GM21360 (cell line): ENCODE results near the gene AP3D1.
A peak's percentile ranks its signal among the peaks of the same experiment; 100 is the strongest.
"Not testable (repeated sequence)": the region's sequence is repeated elsewhere in the genome, so short reads cannot be mapped to it uniquely, and the experiment has no call there.

ENCODE experiments used
- ATAC-seq: cut with Tn5 transposase; IDR thresholded peaks from one replicate; pipeline ENCODE4 v1.9.1; 2021; ENCODE audit warnings: mild to moderate bottlenecking, moderate library complexity; ENCODE audit not compliant: unreplicated experiment

AP3D1 gene

DNA sequence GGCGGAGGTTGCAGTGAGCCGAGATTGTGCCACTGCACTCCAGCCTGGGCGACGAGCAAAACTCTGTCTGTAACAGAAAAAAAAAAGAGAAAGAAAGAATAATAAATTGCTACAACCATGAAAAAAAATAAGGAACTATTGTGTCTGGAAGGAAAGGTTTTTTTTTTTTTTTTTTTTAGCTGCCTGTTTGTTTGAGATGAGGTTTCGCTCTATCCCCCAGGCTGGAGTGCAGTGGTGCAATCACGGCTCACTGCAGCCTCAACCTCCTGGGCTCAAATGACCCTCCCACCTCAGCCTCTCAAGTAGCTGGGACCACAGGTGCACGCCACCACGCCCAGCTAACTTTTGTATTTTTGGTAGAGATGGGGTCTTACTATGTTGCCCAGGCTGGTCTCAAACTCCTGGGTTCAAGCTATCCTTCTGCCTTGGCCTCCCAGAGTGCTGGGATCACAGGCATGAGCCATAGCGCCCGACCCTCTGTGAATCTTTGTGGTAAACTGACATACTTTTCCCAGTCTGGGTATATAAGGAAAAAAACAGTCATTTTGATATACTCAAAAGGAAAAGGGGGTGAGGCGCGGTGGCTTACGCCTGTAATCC, 59.3 kb downstream of the AP3D1 start:
- not testable (repeated sequence) for ATAC-seq

DNA sequence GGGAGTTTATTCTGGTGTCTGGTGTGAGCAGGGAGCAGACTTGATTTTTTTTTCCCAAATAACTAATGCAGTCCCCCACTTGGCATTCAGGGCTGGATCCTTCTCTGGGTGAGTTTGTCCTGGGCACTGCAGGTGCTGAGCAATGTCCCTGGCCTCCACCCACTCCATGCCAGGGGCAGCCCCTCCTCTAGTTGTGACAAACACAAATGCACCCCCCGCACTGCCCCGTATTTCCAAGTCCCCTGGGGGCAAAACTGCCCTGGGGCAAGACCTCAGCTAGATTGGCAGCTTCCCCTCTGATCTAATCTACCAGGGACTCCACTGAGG, 61.7 kb downstream of the AP3D1 start:
- no peak for ATAC-seq

DNA sequence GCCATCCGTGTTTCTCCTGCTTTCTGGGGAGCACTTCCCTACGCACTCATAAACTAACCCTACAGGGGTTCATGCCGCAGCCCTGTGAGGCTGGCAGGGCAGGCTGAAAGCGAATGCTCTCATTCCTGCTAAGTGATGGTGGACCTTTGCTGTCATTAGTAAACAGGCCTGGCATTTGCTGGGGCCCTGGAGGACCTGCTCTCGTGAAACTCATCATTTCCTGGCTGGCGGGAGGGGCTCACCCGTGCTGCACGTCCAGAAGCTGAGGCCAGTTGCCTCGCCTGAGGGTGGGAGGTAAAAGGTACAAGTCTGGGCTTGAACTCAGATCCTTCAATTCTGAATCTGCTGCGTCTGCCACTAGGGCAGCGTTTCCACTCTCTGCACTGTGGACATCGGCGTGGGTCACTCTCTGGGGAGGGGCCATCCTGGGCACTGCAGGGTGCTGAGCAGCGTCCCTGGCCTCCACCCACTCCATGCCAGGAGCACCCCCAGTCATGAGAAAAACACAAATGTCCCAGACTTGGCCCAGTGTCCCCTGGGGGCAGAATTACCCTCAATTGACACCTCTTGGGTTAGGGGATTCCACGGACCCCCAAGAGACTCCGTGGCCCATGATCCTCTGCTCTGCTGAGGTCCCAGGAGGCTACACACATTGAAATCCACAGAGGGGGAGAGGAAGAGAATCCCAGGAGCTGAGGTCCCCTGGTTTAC, 62.2 kb downstream of the AP3D1 start:
- no peak for ATAC-seq

DNA sequence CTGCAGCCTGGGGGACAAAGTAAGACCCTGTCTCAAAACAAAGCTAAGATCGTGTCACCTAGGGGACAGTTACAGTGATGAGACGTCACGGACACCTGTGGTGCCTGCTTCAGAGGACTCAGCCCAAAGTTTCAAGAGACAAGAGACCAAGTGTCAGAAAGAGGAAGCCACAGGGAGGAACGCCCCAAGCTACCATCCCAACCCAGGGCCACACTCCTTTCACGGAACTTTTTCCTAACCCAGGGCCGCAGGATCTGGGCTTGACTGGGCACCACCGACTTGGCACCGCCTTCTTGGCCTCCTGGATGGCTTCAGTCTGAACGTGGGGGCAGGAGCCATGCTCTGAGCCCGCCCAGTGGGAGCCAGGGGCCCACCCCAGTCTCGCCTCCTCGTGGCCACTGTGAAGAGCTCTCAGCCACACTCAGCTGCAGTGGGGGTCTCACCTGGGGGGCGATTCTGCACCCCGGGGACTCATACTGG, 63.7 kb downstream of the AP3D1 start:
- ATAC-seq: no peak

DNA sequence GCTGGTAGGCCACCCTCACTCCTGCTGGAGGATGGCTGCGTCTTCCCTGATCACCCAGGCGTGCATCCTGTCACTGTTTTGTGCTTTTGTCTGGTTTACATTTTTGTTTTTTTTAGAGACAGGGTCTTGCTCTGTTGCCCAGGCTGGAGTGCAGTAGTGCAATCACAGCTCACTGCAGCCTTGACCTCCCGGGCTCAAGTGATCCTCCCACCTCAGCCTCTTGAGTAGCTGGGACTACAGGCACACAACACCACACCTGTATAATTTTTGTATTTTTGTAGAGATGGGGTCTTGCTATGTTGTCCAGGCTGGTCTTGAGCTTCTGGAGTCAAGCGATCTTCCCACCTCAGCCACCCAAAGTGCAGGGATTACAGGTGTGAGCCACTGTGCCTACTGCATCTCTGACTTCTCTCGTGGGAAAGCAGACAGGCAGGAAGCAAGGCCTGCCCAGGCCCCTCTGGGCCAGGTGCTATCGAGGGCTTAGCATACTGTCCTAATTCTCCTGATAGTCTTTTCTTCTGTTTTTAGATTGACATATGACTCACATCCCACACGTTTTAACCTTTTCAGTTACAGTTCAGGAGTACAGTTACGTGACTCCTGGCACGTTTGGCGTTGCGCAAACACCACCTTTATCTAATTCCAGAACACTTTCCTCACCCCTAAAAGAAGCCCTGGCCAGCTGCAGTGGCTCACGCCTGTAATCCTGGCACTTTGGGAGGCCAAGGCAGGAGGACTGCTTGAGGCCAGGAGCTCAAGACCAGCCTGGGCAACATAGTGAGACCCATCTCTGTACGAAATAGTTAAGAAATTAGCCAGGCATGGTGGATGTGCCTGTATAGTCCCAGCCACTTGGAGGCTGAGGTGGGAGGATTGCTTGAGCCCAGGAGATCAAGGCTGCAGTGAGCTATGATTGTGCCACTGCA, 64.4 kb downstream of the AP3D1 start:
- ATAC-seq: not testable (repeated sequence)

DNA sequence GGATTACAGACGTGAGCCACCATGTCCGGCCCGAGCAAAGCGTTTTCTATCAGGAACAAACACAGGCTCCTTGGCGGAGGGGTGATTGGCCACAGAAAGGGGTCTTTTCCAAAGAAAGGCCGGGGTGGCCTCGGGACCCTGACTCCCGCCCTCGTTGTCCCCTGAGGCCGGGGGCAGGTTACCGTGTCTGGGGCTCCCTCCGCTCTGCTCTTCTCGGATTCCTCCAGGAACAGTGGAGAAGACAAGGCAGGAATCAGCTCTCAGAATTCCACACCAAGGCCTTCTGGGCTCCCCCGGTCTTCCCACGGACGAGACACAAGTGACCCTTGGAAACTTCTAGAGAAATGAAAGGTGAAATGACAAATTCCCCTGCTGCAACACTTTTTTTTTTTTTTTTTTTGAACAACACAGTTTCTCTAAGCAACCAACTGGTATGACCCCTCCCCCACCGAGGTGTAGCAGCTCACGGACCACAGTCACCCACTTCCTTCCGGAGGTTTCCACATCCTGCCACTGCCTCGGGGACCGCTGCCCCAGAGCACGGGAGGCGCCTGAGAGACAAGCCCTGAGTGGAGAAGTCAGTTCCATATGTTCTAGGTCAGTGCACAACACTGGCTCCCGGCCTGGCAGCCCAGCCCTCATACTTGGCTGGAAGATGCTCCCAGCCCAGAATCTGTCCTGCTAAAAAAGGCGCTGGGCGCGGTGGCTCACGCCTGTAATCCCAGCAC, 66.2 kb downstream of the AP3D1 start:
- peak; percentile 27 for ATAC-seq

DNA sequence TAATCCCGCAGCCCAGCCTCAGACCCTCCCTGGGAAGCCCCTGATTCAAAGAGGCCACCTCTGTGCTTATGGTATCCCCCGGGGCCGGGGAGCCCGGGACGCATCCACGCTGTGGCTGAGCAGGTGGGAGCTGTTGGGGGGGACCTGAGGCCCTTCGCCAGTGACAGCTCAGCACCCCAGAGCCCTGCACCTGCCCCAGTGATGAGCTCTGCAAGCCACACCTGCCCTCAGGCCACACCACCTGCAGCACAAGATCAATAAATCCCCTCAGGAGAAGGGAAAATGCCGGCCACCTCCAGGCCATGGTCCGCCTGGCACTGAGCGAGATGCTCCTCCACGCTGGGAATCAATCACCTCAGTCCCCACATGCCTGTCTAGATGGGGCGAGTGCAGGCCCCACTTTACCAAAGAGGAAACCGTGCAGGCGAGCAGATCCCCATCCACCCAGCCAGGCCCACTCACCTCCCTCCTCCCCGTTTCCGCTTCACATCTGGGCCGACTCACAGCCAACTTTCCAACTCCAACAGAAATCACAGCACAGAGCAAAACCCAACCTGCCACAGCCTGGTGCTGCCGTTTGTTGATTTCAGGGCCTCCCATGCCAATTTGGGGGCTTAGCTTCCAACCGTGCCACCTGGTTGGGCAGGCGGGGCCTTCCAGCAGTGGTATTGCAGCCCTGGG, 68.1 kb downstream of the AP3D1 start:
- ATAC-seq: no peak

DNA sequence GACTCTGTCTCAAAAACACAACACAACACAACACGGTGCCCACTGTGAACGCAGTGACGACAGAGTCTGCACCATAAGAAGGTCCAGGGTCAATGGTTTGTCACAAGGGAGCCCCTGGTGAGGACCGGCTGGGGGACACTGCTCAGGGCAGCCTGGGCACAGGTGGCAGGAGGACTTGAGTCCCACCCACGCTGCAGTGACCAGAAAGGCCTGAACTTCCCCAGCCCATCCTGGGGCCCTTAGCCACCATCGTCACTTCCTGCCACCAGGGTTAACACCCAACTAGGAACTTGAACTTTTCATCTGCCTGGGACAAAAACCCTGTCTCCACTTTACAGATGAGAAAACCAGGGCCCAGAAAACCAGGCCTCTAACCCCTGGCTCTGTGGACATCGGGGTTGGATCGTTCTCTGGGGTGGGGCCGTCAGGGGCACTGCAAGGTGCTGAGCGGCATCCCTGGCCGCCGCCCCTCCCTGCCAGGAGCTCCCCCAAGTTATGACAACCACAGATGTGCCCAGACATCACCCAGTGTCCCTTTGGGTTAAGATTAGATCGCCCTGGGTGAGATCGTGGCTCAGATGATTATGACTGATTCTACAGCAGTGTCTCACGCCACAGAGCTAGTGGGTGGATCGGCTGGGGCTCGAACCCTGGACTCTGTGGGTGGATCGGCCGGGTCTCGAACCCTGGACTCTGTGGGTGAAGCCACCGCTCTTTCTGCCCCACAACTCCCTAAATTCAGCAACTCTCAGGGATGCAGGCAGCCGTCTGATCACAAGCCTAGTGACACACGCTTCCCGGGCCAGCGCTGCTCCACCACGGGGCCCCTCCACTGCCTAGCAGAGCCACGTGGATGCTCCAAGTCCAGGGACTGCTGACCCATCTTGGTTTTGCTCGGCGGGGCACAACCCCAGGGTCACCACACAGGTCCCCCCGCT, 69.2 kb downstream of the AP3D1 start:
- no peak for ATAC-seq

DNA sequence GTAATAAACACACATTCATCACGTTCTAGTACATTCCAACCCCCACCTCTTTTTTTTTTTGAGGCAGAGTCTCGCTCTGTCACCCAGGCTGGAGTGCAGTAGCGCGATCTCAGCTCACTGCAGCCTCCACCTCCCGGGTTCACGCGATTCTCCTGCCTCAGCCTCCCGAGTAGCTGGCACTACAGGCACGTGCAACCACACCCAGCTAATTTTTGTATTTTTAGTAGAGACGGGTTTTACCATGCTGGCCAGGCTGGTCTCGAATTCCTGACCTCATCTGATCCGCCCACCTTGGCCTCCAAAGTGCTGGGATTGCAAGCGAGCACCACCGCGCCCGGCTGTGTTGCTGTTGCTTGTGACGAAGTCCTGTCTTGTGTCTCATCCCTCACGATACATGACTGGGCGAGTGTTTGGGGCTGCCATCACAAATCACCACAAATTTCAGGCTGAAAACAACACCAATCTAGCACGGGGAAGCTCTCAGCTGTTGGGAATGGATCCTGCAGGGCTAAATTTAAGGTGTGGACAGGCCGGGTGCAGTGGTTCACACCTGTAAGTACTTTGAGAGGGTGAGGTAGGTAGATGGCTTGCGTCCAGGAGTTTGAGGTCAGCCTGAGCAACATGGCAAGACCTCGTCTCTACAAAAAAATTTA, 70.9 kb downstream of the AP3D1 start:
- ATAC-seq: no peak

DNA sequence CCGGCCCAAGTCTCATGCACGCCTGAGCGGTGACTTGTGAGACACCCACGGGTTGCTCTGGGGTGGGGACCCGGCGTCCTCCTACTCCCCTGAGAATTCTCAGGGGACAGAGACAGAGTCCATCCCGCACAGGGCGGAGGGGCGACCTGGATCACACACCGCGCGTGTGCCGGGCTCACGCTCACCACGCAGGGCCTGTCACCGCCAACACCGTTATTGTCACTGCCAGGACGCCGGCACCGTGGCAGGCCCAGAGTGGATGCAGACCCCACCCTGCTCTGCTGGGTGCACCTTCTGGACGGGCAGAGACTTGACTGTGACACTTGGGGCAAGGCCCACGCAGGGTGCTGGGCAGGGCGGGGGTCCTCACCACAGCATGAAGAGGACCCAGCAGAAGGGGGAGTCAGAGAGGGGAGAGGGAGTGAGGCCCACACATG, 71.5 kb downstream of the AP3D1 start:
- no peak for ATAC-seq

DNA sequence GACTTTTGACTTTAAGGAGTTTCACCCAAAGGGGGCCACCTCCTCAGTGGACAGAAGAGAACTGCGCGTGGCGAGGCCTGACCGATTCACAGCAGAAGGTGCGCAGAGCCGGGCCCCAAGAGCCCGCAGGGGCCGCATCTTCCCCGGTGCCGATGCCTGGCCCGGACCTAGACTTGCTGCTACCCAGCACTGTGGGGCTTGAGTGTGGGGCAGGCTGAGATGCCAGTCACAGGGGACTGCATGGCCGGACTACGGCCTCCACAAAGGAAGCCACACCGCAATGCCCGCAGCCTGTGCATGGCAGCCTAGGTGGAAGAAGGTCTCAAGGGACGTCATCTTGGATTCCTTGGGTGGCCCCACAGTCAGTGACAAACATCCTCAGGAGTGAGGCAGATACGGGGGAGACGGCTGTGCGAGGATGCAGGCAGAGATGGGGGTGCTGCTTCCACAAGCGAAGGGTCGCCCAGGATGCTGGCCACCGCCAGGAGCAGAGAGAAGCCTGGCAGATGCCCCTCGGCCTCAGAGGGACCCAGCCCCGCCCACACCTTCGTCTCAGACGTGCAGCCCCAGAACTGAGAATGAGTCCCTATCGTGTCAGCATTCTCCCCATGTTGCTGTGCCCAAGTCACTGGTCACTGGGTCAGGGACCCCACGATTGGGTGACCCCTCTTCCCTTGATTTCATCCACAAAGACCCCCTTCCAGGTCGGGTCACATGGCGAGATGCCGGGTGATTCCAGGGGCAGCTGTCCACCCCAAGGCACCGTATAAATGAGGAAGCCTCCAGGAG, 72.1 kb downstream of the AP3D1 start:
- ATAC-seq: no peak

DNA sequence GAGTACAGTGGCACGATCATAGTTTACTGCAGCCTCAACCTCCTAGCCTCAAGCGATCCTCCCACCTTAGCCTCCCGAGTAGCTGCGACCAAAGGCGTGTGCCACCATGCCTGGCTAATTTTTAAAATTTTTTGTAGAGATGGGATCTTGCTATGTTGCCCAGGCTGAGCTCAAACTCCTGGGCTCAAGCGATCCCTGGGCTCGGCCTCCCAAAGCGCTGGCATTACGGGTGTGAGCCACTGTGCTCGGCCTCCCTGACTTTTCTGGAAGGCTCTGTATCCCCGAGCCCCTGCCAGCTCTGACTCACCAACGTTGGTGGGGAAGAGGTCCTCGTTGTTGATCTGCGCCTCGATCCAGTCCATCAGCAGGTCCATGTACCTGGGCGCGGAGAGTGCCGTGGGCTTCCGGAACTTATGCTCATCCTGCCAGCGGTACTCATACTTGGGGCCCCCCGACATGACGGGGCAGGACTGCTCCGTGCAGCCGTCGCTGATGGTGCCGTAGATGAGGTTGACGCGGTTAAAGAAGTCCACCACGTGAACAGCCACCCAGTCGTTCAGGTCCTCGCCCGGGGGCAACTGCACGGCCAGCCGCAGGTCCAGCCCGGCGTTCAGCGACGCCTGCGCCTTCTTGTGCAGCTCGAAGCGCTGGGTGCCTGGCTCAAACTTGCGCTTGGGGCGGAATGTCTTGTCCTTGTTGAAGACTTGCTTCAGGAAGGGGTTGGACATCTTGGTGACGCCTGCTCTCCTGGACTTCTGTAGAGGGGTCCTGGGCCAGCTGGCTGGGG, 73.3 kb downstream of the AP3D1 start:
- no peak for ATAC-seq

DNA sequence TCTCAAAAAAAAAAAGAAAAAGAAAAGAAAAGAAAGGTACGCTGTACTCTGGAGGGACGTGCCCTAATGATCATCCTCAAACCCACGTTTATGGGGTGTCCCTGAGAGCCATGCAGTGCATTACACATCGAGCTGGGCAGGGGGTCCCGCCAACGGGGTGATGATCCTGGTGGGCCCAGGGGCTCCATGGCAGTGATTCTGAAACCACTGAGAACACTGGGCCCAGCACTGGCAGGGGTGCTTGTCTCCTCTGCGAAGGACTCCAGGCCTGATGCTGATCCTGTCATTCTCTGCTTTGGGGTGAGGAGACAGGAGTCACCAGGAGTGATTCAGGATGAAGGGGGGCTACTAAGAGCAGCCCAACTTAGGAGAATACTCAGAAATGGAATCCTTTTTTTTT, 74.0 kb downstream of the AP3D1 start:
- ATAC-seq: no peak

DNA sequence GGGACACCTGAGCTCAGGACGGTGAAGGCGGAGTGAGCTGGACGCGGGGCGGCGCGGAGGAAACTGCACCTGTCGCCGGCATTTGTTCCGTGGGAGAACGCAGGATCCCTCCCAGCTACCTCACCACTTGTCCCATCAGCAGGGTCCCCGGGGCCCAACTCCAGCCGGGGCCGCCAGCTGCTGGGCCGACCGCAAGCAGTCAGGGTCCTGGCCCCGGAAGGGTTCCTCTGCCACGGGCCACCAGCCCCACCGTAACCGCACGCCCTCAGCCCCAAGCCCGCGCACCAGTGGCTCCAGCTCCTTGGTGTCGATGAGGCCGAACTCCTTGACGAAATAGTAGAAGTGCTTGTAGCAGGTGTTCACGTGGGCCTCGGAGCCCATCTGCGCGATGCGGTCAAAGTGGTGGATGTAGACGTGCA, 74.8 kb downstream of the AP3D1 start:
- no peak for ATAC-seq

DNA sequence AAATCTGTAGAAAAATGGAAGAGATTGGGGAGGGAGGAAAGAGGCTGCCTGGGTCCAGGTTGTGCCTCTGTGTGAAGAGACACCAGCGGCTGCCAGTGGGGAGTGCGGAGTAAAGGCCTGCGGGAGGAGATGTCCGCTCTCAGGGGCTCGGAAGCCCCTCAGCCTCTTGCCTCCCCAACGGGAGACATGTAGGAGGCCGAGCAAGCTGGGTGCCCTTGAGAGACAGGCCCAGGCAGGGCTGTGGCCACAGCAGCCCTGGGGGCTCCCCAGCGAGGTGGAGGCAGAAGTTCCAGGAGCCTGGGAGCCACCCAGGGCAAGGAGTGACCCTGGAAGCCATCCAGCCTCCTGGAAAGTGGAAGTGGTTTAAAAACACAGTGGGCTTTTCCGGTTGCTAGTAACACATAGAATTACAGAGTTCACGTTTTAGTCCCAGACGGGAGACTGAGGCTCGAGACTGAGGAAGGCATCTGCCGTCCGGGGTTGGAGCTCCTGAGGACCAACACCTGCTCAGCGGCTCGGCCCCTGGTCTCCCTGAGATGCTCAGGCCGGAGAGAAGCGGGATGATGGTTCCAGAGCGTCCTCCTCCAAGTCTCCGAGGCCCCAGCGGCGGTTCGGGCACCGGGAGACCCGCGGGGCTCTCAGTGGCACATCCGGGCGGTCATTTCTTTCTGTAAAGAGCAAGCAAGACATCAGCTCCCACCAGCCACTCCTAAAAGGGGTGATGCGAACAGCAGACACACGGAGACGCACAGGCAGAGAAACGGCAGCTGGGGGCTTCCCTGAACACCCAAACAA, 78.4 kb downstream of the AP3D1 start:
- no peak for ATAC-seq

DNA sequence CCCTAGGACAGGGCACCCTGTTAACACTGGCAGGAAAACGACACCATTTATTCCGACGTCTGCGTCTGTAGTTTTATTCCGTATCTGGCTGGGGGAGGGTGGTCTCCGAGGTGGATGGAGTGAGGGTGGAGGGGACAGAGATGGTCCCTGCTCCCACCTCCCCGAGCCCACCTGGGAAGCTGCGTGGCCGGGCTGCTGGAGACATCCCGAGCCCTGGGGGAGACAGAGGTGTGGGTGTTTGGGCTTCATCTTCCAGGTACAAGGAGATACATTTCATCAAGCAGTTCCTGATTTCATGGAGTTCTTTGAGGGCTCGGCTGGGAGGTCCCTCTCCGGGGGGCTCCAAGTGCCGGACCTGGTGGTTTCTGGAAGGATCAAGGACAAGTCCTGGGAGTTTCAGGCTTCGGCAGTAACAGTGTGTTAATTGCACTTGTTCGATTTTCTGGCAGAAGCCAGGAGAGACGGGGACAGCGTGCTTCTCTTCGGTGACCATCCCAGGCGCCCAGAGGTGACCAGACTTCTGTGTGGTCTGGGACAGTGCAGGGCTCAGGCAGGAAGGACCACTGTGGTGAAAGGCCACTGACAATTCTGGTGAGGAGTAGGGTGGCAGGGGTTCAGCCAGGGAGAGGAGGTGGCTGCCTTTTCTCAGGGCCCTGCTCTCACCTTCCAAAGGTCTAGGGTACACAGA, 80.2 kb downstream of the AP3D1 start:
- no peak for ATAC-seq
